WTC11 (cell line): ENCODE measurements around the gene SIN3B. TPM values are rescaled to one million over a fixed set of nuclear protein-coding genes. Genes with fewer than 3 reads are reported as not detected.

Source experiments
- ATAC-seq: fragments of 200-7000 bp; cut with Tn5 transposase; 2 replicates; pipeline ENCODE4 v1.10.0; 2021; ENCODE audit warnings: mild to moderate bottlenecking, moderate library complexity
- CTCF ChIA-PET: fragments of 300-600 bp; sonication (Branson Sonifier 250); formaldehyde crosslinking; loops from one replicate; lab custom pipeline; 2021; ENCODE audit warnings: antibody characterized with exemption; lab: Charles Lee
- POLR2A ChIA-PET: fragments of 350-600 bp; sonication (Branson Sonifier 250); formaldehyde crosslinking; loops from one replicate; lab custom pipeline; 2021; ENCODE audit warnings: antibody characterized with exemption; lab: Charles Lee
- DNase-seq: peaks from one replicate; pipeline ENCODE4 v3.0.0; 2021; ENCODE audit warnings: low spot score
- H3K27ac Mint-ChIP-seq: 2 replicates; pipeline ENCODE4 v1.8.0; 2021; ENCODE audit warnings: mixed read lengths
- H3K27me3 Mint-ChIP-seq: 2 replicates; pipeline ENCODE4 v1.8.0; 2021; ENCODE audit warnings: low read depth, mild to moderate bottlenecking, moderate library complexity, mixed read lengths
- H3K36me3 Mint-ChIP-seq: 2 replicates; pipeline ENCODE4 v1.8.0; 2021; ENCODE audit warnings: mixed read lengths
- H3K4me1 Mint-ChIP-seq: 2 replicates; pipeline ENCODE4 v1.8.0; 2022; ENCODE audit warnings: mixed read lengths
- H3K4me3 Mint-ChIP-seq: 2 replicates; pipeline ENCODE4 v1.8.0; 2021; ENCODE audit warnings: mild to moderate bottlenecking, moderate library complexity, mixed read lengths
- H3K9me3 Mint-ChIP-seq: 2 replicates; pipeline ENCODE4 v1.8.0; 2021; ENCODE audit warnings: mixed read lengths
- CDX4 ChIP-seq: fragments of 250-450 bp; sonication (Bioruptor Pico); IDR thresholded peaks from 2 replicates; pipeline ENCODE4 v1.9.0; 2021; ENCODE audit warnings: moderate library complexity, mild to moderate bottlenecking, inconsistent platforms, borderline replicate concordance
- CREM ChIP-seq: sonication (generic); formaldehyde crosslinking; IDR thresholded peaks from 2 replicates; pipeline ENCODE4 v1.8.1; 2022; ENCODE audit warnings: mild to moderate bottlenecking, missing genetic modification reagents, moderate library complexity
- E2F1 ChIP-seq: sonication (generic); formaldehyde crosslinking; IDR thresholded peaks from 2 replicates; pipeline ENCODE4 v1.8.0; 2022; ENCODE audit warnings: mild to moderate bottlenecking, missing genetic modification reagents
- ELF4 ChIP-seq: sonication (generic); formaldehyde crosslinking; IDR thresholded peaks from 2 replicates; pipeline ENCODE4 v1.8.1; 2022; ENCODE audit warnings: low read depth, mild to moderate bottlenecking, moderate library complexity, missing genetic modification reagents
- ESRRA ChIP-seq: sonication (generic); formaldehyde crosslinking; IDR thresholded peaks from 2 replicates; pipeline ENCODE4 v1.8.1; 2022; ENCODE audit warnings: mild to moderate bottlenecking, missing genetic modification reagents, borderline replicate concordance
- FOXK1 ChIP-seq: sonication (generic); formaldehyde crosslinking; IDR thresholded peaks from 2 replicates; pipeline ENCODE4 v1.8.0; 2022; ENCODE audit warnings: mild to moderate bottlenecking, moderate library complexity, missing genetic modification reagents
- IRF1 ChIP-seq: sonication (generic); formaldehyde crosslinking; IDR thresholded peaks from 2 replicates; pipeline ENCODE4 v1.8.0; 2023; ENCODE audit warnings: missing genetic modification reagents
- IRF2 ChIP-seq: sonication (generic); formaldehyde crosslinking; IDR thresholded peaks from 2 replicates; pipeline ENCODE4 v1.8.0; 2022; ENCODE audit warnings: low read depth, missing genetic modification reagents, borderline replicate concordance
- MYBL2 ChIP-seq: sonication (generic); formaldehyde crosslinking; IDR thresholded peaks from 2 replicates; pipeline ENCODE4 v1.8.1; 2023; ENCODE audit warnings: mild to moderate bottlenecking, moderate library complexity, missing genetic modification reagents
- NFATC4 ChIP-seq: fragments of 250-450 bp; sonication (Bioruptor Pico); IDR thresholded peaks from 2 replicates; pipeline ENCODE4 v1.9.0; 2021; ENCODE audit warnings: mild to moderate bottlenecking
- OVOL2 ChIP-seq: fragments of 250-450 bp; sonication (Bioruptor Pico); IDR thresholded peaks from 2 replicates; pipeline ENCODE4 v1.9.0; 2021; ENCODE audit warnings: mild to moderate bottlenecking, borderline replicate concordance
- PRDM15 ChIP-seq: sonication (generic); formaldehyde crosslinking; IDR thresholded peaks from 2 replicates; pipeline ENCODE4 v1.8.0; 2022; ENCODE audit warnings: missing genetic modification reagents
- STAT6 ChIP-seq: sonication (generic); formaldehyde crosslinking; conservative IDR thresholded peaks from 2 replicates; pipeline ENCODE4 v1.8.1; 2023; ENCODE audit warnings: mild to moderate bottlenecking, low read depth, missing genetic modification reagents, moderate library complexity
- TEAD4 ChIP-seq: sonication (generic); formaldehyde crosslinking; IDR thresholded peaks from 2 replicates; pipeline ENCODE4 v1.8.0; 2022; ENCODE audit warnings: mild to moderate bottlenecking, missing genetic modification reagents
- ZNF138 ChIP-seq: sonication (generic); formaldehyde crosslinking; conservative IDR thresholded peaks from 2 replicates; pipeline ENCODE4 v1.8.1; 2022; ENCODE audit warnings: mild to moderate bottlenecking, moderate library complexity, missing genetic modification reagents
- ZNF416 ChIP-seq: fragments of 250-450 bp; sonication (Bioruptor Pico); IDR thresholded peaks from 2 replicates; pipeline ENCODE4 v1.9.0; 2021; ENCODE audit warnings: mild to moderate bottlenecking, inconsistent platforms
- ZNF423 ChIP-seq: fragments of 250-450 bp; sonication (Bioruptor Pico); IDR thresholded peaks from 2 replicates; pipeline ENCODE4 v2.1.2; 2022; ENCODE audit warnings: mild to moderate bottlenecking, moderate library complexity
- ZNF532 ChIP-seq: fragments of 250-450 bp; sonication (Bioruptor Pico); IDR thresholded peaks from 2 replicates; pipeline ENCODE4 v1.9.0; 2021; ENCODE audit warnings: mild to moderate bottlenecking, borderline replicate concordance
- ZNF671 ChIP-seq: fragments of 250-450 bp; sonication (Bioruptor Pico); IDR thresholded peaks from 2 replicates; pipeline ENCODE4 v1.8.0; 2021; ENCODE audit warnings: mild to moderate bottlenecking
- ZSCAN18 ChIP-seq: fragments of 250-450 bp; sonication (Bioruptor Pico); IDR thresholded peaks from 2 replicates; pipeline ENCODE4 v2.1.2; 2022; ENCODE audit warnings: mild to moderate bottlenecking, moderate library complexity
- total RNA-seq: library from RNA; stranded (reverse); gene quantifications from 3 replicates; pipeline ENCODE4 v1.2.3, GENCODE V29; 2021

The SIN3B gene
- total RNA-seq, 1 experiment from 2014 or later = 87.7 TPM

GRCh38 chr19:16877581-16877980, 48.4 kb downstream of the SIN3B start:
- no peak overlapping the region for H3K4me3 Mint-ChIP-seq
- peaks cover 4% of the 10 kb centered on the region for H3K27me3 Mint-ChIP-seq
- DNase-seq = no peak
- ChIA-PET POLR2A (no interaction called here), CTCF (no interaction called here)
- no peak for ATAC-seq
- peaks cover 27% of the 10 kb centered on the region for H3K9me3 Mint-ChIP-seq
- H3K4me1 Mint-ChIP-seq = no peaks in the 10 kb centered on the region
- TF ChIP-seq ZNF423 (CRISPR knock-in tag) (no peak), IRF1 (CRISPR knock-in tag) (no peak), ZSCAN18 (CRISPR knock-in tag) (no peak), ZNF416 (CRISPR knock-in tag) (no peak), MYBL2 (CRISPR knock-in tag) (no peak), ZNF671 (CRISPR knock-in tag) (no peak), CDX4 (CRISPR knock-in tag) (no peak), STAT6 (CRISPR knock-in tag) (no peak), FOXK1 (CRISPR knock-in tag) (no peak), NFATC4 (no peak), CREM (no peak), OVOL2 (CRISPR knock-in tag) (no peak)
- H3K27ac Mint-ChIP-seq = no peak overlapping the region
- peaks cover 62% of the 10 kb centered on the region for H3K36me3 Mint-ChIP-seq

- Mint-ChIP-seq H3K9me3 (peaks cover 33% of the 10 kb centered on the region), H3K27ac (no peak overlapping the region), H3K36me3 (peaks cover 69% of the 10 kb centered on the region), H3K27me3 (peaks cover 7% of the 10 kb centered on the region), H3K4me3 (no peak overlapping the region), H3K4me1 (no peaks in the 10 kb centered on the region)
- CTCF ChIA-PET = no interaction called here
- POLR2A ChIA-PET = no interaction called here
- ATAC-seq (no peak), DNase-seq (no peak)
- no peak for TF ChIP-seq TEAD4
- TF ChIP-seq ESRRA = no peak
- TF ChIP-seq ELF4 (CRISPR knock-in tag) = no peak
- TF ChIP-seq PRDM15 (CRISPR knock-in tag) = no peak
- no peak for TF ChIP-seq IRF2
- no peak for TF ChIP-seq ZNF138 (CRISPR knock-in tag)
- TF ChIP-seq ZNF532 (CRISPR knock-in tag) = no peak
- no peak for TF ChIP-seq E2F1 (CRISPR knock-in tag)
Measured at GRCh38 chr19:16878181-16878965, 49.2 kb downstream of the SIN3B start.
